HL-60/S4 treated with retinoic acid at 250 ng/mL for 4 days and 3 days (cell line): Measurements from ENCODE around the gene C18orf63.

Source experiments
- in situ Hi-C: fragments of 300-500 bp; cut with MboI; formaldehyde crosslinking; loops from 2 replicates; pipeline ENCODE4 v1.7.0; 2022; ENCODE audit warnings: low sequenced_read_pairs

Gene C18orf63

DNA sequence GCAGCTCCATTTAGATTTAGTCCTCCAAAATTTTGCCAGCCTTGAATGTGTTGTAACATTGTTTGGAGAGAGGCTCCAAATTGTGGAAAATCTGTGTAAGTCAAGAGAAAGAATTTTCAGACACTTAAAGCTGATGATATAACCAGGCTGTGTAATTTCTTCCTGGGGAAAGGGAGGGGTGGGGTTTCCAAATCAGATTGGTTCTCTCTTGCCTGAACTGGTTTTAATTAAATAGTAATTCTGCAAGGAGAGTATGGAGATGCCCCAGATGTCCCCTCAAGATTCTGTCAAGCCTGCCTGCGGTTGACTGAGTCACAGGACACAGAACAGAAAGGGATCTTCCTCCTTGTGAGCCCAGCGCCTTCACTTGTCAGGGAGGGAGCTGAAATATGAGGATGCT lies 54.5 kb downstream of the C18orf63 start:
- in situ Hi-C loops: no loop called here

DNA sequence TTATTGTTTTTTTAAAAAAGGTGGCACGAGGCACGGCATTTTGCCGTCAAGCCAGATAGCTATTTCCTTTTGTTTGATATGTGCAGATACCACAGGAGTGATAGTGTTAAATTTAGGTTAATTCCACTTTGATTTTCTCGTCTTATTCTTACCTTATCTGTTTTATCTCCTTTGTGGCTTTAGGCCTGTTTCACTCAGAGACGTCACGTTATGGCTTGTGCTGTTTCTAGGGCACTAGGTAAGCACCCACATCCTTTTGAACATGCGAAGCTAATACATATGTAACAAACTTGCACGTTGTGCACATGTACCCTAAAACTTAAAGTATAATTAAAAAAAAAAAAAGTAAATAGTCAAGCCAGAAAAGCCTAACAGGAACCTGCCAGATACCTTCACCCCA lies 57.8 kb downstream of the C18orf63 start:
- in situ Hi-C loops: no loop called here

DNA sequence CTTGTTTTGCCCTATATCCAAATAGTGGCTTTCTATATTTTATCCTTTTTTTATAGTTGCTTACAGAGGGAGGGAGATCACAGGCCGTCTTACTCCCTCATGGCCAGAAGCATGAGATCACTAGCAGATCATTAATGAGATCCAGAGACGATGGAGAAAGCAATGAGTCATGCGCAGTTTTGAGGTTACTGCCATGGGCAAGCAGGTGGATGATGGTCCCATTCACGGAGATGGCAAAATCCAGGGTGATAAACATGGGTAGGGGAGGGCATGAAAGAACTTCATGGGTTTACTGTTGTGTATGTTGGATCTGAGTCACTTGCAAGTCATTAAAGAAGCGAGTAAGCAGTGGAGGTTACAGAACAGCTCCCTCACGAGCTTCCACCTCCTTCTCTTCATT lies 60.4 kb downstream of the C18orf63 start:
- in situ Hi-C loops: no loop called here

DNA sequence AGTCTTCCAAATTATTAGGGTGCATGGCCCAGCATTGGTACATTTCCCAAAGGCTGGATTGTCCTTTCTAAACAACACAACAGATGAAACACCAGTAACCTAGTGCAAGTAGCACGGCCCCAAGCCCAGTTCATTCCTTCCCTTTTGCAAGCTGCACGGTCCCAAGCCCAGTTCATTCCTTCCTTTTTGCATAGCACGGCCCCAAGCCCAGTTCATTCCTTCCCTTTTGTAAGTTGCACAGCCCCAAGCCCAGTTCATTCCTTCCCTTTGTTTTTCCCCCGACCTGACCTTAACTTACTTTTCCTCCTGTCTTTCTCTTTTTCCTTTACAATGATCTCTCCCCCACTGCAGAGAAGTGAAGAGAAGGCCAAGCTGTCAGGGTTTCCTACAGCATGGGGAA lies 60.9 kb downstream of the C18orf63 start:
- in situ Hi-C loops: no loop called here

DNA sequence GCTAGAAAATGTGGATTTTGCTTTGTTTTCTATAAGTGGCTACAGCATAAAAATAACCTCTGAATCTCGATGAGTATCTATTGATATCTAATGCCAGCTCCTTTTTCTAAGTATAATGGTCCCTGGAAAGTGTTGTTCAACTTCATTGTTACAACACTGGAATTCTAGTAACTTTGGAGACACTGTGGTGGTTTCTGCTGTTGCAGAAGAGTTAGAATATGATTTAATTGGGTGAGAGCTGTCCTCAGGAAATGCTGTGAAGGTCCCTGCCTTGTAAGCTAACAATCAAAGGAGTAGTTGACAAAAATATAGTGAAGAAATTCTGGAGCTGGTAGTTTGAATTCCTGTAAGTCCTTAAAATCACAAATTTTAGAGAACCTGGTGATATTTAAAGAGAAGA lies 62.1 kb downstream of the C18orf63 start:
- in situ Hi-C loops: no loop called here

DNA sequence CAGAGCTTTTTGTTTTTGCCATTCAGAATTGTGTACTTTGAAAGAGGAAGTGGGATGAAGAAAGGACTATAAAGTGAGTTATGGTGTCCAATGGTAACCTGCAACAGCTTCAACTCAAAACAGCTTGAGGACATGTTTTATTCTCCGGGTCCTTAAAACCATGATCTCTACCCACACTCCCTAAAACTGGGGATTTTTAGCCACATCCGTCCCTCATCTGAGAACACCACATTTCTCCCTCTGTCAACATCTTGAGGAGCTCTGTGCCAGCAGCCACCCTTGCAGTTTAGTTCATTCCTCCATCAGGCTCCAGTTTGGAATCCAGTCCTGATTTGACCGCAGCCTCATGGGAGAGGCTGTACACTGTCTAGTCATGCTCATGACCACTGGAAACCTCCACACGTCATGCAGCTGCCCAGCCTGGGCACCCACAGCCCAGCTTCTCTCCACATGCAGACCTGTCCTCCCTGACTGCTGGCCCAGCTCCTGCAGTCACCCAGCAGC lies 62.6 kb downstream of the C18orf63 start:
- in situ Hi-C loops: no loop called here

DNA sequence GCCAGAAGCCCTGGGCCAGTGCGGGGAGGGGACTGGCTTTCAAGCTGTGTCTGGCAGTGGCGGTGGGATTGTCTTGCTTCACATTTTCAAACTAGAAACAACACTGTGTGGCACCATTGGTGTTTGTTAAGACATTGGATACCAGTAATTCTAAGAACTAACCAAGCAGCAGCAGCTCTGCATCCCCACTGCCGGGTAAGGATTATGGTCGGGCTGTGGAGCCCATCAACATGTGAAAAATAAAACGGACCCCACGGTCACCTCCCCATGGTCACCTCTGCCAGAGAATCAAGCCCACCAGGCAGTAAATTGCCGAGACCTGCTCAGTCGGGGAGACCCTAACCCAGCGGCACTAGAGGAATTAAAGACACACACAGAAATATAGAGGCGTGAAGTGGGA lies 65.3 kb downstream of the C18orf63 start:
- in situ Hi-C loops: no loop called here

DNA sequence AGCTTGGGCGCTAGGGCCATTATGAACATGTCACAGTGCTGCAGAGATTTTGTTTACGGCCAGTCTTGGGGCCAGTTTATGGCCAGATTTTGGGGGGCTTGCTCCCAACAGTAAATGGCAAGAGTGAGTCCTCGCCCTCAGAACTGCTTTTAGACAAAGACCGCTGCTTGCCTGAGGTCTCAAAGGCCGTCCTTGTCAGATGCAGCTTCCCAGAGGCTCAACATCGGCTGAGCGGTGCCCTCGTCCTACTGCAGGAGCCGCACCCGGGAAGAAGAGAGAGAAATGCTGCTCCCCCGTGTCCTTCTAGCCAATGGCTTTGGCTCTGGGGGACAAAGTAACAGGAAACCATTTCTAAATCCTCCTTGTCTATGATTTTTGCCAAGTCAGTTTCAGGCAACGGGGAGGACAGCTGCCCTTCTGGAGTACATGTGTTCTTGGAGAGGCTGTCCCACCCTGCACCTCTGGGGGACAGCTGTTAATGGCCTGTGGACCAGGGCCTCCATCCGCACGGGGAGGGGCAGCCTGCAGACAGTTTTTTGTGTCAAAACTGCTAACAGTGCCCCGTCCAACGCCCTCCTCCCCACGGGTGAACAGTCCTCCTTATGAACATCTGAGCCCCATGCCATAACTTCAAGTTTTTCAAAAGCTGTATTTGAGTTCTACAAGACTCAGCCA lies 66.1 kb downstream of the C18orf63 start:
- in situ Hi-C loops: no loop called here

DNA sequence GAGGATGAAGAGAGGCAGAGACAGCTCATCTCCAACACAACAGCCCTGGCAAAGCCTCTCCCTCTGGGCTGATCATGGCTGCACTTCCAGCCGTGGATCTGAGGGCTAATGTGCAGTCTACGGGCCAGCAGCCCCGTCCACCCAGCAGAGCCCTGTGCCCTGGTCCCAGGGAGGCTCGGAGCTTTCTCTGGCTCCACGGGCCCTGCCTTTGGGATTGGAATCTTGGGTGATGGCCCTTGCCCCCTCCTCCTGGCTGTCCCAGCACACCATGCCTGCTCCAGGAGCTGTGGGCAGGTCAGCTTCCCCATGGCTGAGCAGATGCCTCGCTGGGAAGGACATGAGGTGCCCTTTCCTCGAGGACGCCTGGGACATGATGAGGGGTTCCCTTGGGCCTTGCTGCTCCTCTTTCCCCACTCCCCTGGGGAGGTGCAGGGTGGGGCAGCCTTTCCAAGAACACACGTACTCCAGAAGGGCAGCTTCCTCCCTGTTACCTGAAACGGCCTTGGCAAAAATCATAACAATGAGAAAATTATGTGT lies 66.9 kb downstream of the C18orf63 start:
- in situ Hi-C loops: no loop called here

DNA sequence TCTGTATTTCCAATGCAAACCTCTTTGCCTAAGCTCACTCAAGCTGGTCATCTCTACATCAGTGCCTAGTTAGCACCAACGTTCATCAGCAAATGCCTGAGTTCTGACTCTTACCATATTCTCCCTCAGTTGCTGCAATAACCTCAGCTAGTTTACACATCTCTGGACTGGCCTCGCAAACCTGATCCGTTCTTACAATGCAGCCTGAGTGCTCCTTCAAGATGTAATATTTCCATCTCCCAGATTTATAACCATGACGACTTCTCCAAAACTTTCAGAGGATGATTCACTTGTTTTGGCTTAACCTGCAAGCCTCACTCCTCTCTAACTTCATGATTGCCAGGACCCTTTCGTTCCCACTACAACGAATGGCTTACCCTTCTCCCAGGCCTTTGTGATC lies 71.7 kb downstream of the C18orf63 start:
- in situ Hi-C loops: no loop called here

DNA sequence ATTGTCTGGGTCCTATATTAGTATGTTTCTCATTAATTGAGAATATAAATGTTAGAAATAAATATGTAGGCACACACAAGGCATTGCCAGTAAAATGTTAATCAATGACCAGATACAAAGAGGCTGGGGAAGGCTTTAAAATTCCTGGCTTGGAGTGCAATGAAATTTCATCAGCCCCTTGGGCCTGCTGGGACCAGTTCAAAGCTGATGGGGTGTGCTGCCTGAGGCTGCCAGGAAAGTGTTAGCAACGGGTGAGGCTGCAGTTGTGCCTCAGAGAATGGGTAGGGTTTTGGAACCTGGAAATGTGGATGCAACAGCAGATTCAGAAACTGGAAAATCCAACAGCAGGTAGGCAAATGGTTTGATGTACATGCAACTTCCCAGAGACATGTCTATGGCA lies 72.6 kb downstream of the C18orf63 start:
- in situ Hi-C loops: no loop called here

DNA sequence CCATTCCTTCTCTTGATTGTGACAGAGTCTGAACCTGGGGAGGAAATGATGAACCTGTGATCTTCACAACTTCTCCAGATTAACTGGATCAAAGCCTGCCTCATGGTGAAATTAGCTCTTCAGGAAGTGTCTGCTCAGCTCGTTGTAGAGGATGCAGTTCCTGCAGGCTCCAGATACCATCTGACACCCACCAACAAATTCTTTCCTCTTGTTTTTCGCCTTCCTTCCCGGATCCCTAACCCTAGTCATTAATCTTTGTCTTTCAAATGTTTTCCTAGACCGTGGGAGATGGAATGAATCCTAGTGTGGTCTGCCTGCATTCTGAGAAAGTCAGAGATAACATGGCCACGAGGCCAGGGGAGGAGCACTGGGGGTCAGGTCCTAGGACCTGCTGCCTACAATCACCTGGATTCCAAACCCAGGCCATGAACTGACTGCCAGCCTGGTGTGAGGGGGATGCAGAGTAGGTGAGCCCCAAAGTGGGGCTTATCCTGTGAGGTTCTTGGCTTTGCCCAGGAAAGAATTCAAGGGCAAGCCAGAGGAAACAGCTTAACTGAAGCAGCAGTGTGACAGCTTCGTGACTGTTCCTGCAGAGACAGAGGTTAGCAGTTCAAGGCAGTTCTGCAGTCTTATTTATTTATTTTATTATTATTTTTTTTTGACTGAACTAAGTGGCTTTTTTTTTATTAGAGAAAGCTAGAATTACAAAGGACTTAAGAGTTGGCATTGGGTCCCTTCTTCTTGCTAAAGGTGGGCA lies 73.7 kb downstream of the C18orf63 start:
- in situ Hi-C loops: no loop called here

DNA sequence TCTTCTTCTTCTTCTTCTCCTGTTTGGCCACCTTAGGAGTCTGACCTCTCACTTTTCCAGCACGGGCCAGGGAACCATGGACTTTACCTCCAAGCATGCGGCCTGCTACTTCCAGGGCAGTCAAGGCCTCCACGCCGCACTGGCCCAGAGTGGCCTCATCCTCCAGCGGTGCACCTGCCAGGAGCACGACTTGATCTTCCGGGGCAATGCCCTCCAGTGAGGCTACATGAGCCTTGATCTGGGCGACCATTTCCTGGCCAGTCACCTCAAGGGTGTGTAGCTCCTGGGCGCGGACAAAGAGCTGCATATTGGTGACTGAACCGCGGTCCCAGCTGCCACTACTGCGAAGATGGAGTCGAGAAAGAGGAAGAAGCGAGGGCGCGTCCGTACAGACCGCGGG lies 74.4 kb downstream of the C18orf63 start:
- in situ Hi-C loops: no loop called here

DNA sequence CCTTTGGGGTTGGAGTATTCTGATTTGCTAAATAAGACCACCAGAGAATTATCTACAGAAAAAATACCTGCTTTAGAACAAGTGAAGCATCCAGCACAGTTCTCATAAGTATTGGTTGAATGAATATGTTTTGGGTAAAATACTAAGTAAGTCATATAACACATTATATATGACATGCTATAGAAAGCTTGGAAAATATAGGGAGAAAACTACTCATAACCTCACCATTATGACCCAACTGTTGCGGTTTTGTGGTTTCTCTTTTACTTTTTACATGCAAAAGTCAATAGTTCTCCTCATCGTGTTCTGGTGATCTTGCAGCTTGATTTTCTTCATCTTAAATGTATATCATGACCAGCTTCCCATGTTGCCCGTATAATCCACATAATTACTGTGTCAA lies 75.3 kb downstream of the C18orf63 start:
- in situ Hi-C loops: no loop called here

DNA sequence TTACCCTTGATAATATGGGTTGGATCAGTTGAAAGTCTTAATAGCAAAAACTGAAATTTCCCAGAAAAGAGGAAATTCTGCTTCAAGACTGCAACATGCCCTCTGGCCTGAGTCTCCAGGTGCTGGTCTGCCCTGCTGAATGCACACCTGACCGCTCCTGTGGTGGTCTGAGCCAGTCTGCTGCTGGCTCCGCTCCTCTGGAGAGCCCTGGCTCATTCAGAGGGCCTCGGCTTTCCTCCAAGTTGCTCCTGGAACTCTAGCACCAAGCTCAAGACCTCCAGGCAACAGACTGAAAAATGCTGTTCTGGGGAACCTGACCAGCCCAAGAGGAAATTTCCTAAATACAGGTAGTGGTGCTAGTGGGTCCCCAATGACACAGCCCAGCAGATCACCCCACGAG lies 76.7 kb downstream of the C18orf63 start:
- in situ Hi-C loops: no loop called here

DNA sequence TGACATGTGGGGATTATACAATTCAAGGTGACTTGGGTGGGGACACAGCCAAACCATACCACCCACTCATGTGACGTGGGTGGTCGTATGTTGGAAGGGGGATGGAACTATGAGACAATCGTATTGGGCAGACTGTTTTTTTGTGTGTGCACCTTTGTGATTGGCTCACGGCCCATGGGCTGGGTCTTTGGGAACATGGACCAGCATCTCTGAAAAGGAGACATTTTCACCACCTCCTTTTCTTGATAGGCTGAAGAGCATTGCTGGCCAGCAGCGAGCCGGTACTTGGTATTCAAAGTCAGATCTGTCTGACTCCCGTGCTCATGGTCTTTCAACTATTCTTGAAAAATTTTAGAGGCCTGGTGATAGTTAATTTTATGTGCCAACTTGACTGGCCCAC lies 79.4 kb downstream of the C18orf63 start:
- in situ Hi-C loops: no loop called here

DNA sequence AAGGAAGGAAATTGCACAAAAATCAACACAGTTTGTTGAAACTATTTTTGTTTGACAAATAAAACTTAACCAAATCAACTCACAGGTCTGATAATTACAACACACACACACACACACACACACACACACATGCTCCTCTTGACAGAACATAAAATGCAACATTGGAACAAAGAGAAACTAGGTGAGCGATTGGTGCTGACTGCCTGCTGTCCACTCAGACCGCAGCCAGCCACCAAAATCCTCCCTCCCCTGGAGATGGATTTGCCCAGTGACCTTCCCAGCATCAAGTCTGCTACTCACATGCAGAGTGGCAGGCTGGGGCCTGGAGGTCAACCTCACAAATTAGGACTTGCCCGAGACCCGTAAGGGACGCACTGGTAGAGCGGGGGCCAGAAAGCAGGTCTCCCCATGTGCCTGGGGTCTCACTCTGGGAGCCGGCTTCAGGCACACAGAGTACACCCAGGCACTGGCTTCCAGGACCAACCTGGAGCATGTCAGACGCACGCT lies 80.1 kb downstream of the C18orf63 start:
- in situ Hi-C loops: no loop called here

DNA sequence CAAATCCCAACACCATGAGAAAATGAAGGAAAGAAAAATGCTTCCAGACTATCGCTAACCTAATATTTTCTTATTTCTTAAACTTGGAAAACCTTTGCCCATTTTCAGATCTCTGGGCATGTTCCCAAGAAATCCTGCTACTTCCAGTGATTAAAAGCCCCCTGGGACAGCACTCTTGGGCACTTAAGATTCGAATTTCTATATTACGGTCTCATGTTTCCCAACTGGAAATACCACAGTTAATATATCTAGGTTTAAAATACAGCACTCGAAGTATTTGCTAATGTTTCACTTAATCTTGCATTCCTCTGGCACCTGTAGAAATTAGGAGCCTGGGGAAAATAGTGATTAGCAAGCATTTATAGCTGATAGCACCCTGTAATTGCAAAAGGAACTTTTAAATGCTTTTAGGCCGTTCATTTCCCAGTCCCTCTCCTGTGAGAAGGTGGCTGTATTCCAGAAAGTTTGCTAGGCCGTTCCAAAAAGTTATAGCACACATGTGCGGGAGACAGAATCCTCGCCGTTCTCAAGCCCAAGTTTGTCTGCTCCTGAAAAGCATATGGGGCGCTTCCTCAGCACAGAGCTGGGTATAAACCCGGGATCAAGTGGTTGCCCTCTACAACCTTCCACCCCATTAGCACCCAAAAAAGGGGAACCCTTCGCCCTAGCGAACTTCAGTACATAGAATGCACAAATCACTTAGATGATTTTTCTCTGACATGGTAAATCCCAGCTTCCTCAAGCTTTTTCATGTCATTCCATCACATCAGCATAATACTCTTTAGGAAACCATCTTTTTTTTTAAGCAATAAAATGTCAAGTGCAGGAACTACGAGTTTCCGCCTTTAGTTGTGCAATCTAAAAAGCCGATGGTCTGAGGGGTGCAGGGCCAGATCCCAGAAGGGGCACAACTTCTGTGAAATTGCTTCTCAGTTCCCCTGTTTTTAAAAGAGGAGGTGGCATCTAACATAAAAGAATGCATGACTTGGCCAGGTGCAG lies 80.8 kb downstream of the C18orf63 start:
- in situ Hi-C loops: no loop called here

DNA sequence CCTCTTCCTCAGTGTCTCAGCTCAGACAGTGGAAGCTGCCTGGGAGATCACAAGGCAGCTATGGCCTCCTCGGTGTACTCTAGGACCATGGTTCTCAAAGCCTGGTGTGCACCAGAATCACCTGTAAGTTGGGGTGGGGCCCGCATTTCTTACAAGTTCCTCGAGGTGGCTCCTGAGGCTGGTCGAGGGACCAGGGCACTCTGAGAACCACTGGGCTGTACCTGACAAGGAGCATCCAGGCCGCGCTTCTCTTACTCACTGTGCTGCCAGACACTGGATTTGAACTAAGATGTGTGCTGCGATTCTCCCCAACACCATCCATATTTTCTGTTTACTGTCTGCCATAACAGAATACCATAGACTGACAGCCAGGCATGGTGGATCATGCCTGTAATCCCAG lies 81.9 kb downstream of the C18orf63 start:
- in situ Hi-C loops: no loop called here

DNA sequence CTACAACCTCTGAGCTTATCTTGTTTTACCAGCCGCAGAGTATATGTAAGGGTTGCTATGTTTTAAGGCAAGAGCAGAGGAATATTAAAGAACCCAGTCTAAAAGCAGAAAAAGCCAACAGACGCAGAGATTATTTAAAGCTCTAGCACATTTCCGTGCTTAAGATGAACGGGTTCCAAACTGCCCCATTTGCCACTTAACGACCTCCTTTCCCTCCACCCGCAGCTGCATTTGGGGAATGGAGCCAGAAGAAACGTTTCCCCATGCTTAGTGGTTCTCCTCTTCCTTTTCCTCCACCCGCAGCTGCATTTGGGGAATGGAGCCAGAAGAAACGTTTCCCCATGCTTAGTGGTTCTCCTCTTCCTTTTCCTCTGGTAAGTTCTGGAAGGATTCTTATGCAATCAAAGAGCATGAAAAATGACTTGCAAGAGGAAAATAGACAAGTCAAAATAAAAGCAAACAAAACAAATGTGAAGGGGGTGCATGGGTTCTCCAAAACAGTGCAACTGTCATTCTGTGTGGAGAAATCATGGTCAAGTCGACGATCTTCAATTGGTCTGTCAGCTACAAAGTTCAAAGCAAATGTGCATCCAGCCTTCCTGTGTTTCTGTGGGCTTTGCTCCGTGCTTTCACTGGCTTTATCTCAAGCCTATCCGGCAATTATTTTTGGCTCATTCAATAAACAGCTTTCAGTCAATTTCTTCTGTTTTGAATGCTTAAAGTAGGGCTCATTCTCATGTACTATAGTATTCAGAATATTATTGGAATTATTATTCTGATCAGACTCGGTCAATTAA lies 83.7 kb downstream of the C18orf63 start:
- in situ Hi-C loops: no loop called here
